ENCODE measurements around the gene PPP2CA. TPM values are rescaled to one million over a fixed set of nuclear protein-coding genes. Genes with fewer than 3 reads are reported as not detected.

Gene PPP2CA
- total and polyA plus RNA-seq, 2 of the 13 experiments (the other 11 are each of a cell fraction or from before 2014, with no cell fraction given): 82.4 to 171 TPM

GRCh38 chr5:134225780-134226440 lies at the start of gene PPP2CA (continued):
- TF ChIP-seq KLF16 (CRISPR knock-in tag; IDR thresholded peaks at IDR 0.05): peak in 1 of 2 experiments; percentile 8; a peak in 1 of 4 replicates
- TF ChIP-seq DNMT3B (CRISPR knock-in tag; conservative IDR thresholded peaks at IDR 0.05): no peak
- no peak for TF ChIP-seq PHF5A (CRISPR knock-in tag; IDR thresholded peaks at IDR 0.05; ENCODE audit: low read depth, unreplicated experiment)
- TF ChIP-seq ATF4 (CRISPR knock-in tag; IDR thresholded peaks at IDR 0.05): 0 out of 4 replicates have a peak, but pooled peaks of 1 of the 2 experiments have one; percentile 33
- peak; percentile 24; the same call in 1 of the 2 replicates for TF ChIP-seq MAF1 (CRISPR knock-in tag; IDR thresholded peaks at IDR 0.05; ENCODE audit: borderline replicate concordance)
- no peak for TF ChIP-seq AGO1 (IDR thresholded peaks at IDR 0.05; ENCODE audit: low read depth, low read length, poor library complexity, severe bottlenecking)
- no peak for TF ChIP-seq IKZF5 (CRISPR knock-in tag; IDR thresholded peaks at IDR 0.05)
- no peak for TF ChIP-seq ZNF713 (CRISPR knock-in tag; IDR thresholded peaks at IDR 0.05)
- TF ChIP-seq ZNF446 (CRISPR knock-in tag; IDR thresholded peaks at IDR 0.05): peak; percentile 56; the same call in 1 of the 2 replicates
- TF ChIP-seq LCORL (IDR thresholded peaks at IDR 0.05): no peak
- no peak; the same call in 1 of the 2 replicates for TF ChIP-seq LCORL (CRISPR knock-in tag; IDR thresholded peaks at IDR 0.05)
- TF ChIP-seq SOX6 (IDR thresholded peaks at IDR 0.05): no peak
- no peak for TF ChIP-seq SOX6 (CRISPR knock-in tag; IDR thresholded peaks at IDR 0.05)
- TF ChIP-seq ZNF468 (CRISPR knock-in tag; IDR thresholded peaks at IDR 0.05): no peak
- TF ChIP-seq, protein P1, sequence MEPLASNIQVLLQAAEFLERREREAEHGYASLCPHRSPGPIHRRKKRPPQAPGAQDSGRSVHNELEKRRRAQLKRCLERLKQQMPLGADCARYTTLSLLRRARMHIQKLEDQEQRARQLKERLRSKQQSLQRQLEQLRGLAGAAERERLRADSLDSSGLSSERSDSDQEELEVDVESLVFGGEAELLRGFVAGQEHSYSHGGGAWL (CRISPR knock-in tag; IDR thresholded peaks at IDR 0.05): 0 out of 2 replicates have a peak, but pooled peaks have one; percentile 37
- TF ChIP-seq POLR2AphosphoS5 (IDR thresholded peaks at IDR 0.05; ENCODE audit: low read depth, low read length): peak; percentile 73
- TF ChIP-seq ZNF567 (CRISPR knock-in tag; IDR thresholded peaks at IDR 0.05; ENCODE audit: borderline replicate concordance): no peak
- TF ChIP-seq ZNF205 (CRISPR knock-in tag; IDR thresholded peaks at IDR 0.05): peak; percentile 32; the same call in 1 of the 2 replicates
- peak; percentile 80; the same call in 1 of the 2 replicates for TF ChIP-seq SRY (CRISPR knock-in tag; IDR thresholded peaks at IDR 0.05)
- TF ChIP-seq ARNT (IDR thresholded peaks at IDR 0.05): no peak
- TF ChIP-seq ZNF335 (CRISPR knock-in tag; IDR thresholded peaks at IDR 0.05): 0 out of 2 replicates have a peak, but pooled peaks have one; percentile 48
- TF ChIP-seq, protein P2, sequence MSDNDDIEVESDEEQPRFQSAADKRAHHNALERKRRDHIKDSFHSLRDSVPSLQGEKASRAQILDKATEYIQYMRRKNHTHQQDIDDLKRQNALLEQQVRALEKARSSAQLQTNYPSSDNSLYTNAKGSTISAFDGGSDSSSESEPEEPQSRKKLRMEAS (IDR thresholded peaks at IDR 0.05): peak; percentile 36; the same call in 1 of the 2 replicates
- TF ChIP-seq SNRNP70 (IDR thresholded peaks at IDR 0.05; ENCODE audit: low read depth, low read length): no peak
- 0 out of 2 replicates have a peak, but pooled peaks have one; percentile 19 for TF ChIP-seq POGK (CRISPR knock-in tag; conservative IDR thresholded peaks at IDR 0.05)
- TF ChIP-seq SP1 (IDR thresholded peaks at IDR 0.05): no peak
- peak; percentile 77; the same call in 1 of the 2 replicates for TF ChIP-seq SP1 (CRISPR knock-in tag; IDR thresholded peaks at IDR 0.05)

Data from HepG2 (cell line).